ENCODE measurements around the gene FICD. TPM values are rescaled to one million over a fixed set of nuclear protein-coding genes. Genes with fewer than 3 reads are reported as not detected.

FICD gene
- polyA plus RNA-seq, 2 donors = 1.1 TPM

GRCh38 chr12:108495823-108496579 is 19.1 kb upstream of the FICD start:
- no peaks in the 10 kb centered on the region for H3K4me1 ChIP-seq (ENCODE audit: control insufficient read depth in 2 of 2, insufficient read depth in 2 of 2, low read length in 1 of 2)
- no peaks in the 10 kb centered on the region for H3K36me3 ChIP-seq (ENCODE audit: control insufficient read depth in 2 of 2, insufficient read depth in 2 of 2, low read length in 1 of 2)
- no peaks in the 10 kb centered on the region for H3K9me3 ChIP-seq (ENCODE audit: control insufficient read depth in 2 of 2, insufficient read depth in 1 of 2, low read depth in 1 of 2, low read length in 1 of 2)
- 57 to 67% methylated on average over 11 of the region's 11 CpGs for WGBS, 2 donors
- H3K27ac ChIP-seq (ENCODE audit: low read depth in 2 of 2, low read length in 1 of 2) = no peak overlapping the region
- H3K4me3 ChIP-seq (ENCODE audit: low read depth in 1 of 2, low read length in 2 of 2) = no peak overlapping the region
- peaks cover 0 to 6% of the 10 kb centered on the region in 2 donors for H3K27me3 ChIP-seq (ENCODE audit: control insufficient read depth in 1 of 2, insufficient read depth in 2 of 2, low read length in 2 of 2)

DNA sequence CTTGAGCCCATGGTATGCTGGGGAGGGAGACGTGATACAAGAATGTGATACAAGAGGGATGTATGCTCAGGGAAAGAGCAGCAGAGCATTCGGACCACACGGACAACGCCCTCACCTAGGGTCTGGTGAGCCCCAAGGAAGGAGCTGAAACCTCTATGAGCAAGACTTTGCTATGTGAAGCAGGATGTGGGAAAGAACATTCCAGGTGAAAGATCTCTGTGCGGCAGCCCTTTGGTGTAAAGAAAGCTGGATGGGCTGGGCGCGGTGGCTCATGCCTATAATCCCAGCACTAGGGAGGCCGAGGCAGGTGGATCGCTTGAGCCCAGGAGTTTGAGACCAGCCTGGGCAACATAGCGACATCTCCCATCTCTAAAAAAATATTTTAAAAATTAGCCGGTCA is 16.9 kb upstream of the FICD start:
- H3K4me3 ChIP-seq (ENCODE audit: low read depth in 1 of 2, low read length in 2 of 2) = no peak overlapping the region
- no peak overlapping the region for H3K27ac ChIP-seq (ENCODE audit: low read depth in 2 of 2, low read length in 1 of 2)
- H3K9me3 ChIP-seq (ENCODE audit: control insufficient read depth in 2 of 2, insufficient read depth in 1 of 2, low read depth in 1 of 2, low read length in 1 of 2) = peaks cover 0 to 2% of the 10 kb centered on the region in 2 donors
- H3K4me1 ChIP-seq (ENCODE audit: control insufficient read depth in 2 of 2, insufficient read depth in 2 of 2, low read length in 1 of 2) = no peaks in the 10 kb centered on the region
- H3K27me3 ChIP-seq (ENCODE audit: control insufficient read depth in 1 of 2, insufficient read depth in 2 of 2, low read length in 2 of 2) = peaks cover 0 to 6% of the 10 kb centered on the region in 2 donors
- H3K36me3 ChIP-seq (ENCODE audit: control insufficient read depth in 2 of 2, insufficient read depth in 2 of 2, low read length in 1 of 2) = no peaks in the 10 kb centered on the region
- 80 to 82% methylated on average over 11 of the region's 11 CpGs for WGBS, 2 donors

DNA sequence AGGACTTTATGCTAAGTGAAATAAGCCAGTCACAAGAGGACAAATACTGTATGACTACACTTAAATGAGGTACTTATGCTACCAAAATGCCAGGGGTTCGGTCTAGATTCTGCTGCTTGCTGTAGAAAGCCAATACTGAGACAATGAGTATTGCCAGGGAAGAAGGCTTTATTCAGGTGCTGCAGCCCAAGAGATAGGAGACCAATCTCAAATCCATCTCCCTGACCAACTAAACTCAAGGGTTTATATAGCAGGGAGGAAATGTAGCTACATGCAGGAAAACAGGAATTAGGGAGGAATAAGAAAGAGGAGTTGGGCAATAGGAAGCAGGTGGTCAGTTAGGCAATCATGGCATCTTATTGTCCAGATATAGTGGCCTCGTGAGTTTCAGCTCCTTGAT is 12.2 kb upstream of the FICD start:
- Histone ChIP-seq H3K27ac (ENCODE audit: low read depth in 2 of 2, low read length in 1 of 2) (no peak overlapping the region), H3K4me3 (ENCODE audit: low read depth in 1 of 2, low read length in 2 of 2) (no peak overlapping the region), H3K27me3 (ENCODE audit: control insufficient read depth in 1 of 2, insufficient read depth in 2 of 2, low read length in 2 of 2) (peaks cover 0 to 3% of the 10 kb centered on the region in 2 donors), H3K9me3 (ENCODE audit: control insufficient read depth in 2 of 2, insufficient read depth in 1 of 2, low read depth in 1 of 2, low read length in 1 of 2) (peaks cover 0 to 2% of the 10 kb centered on the region in 2 donors), H3K36me3 (ENCODE audit: control insufficient read depth in 2 of 2, insufficient read depth in 2 of 2, low read length in 1 of 2) (no peaks in the 10 kb centered on the region), H3K4me1 (ENCODE audit: control insufficient read depth in 2 of 2, insufficient read depth in 2 of 2, low read length in 1 of 2) (no peaks in the 10 kb centered on the region)
- 59 to 71% methylated on average over 2 of the region's 2 CpGs for WGBS, 2 donors

DNA sequence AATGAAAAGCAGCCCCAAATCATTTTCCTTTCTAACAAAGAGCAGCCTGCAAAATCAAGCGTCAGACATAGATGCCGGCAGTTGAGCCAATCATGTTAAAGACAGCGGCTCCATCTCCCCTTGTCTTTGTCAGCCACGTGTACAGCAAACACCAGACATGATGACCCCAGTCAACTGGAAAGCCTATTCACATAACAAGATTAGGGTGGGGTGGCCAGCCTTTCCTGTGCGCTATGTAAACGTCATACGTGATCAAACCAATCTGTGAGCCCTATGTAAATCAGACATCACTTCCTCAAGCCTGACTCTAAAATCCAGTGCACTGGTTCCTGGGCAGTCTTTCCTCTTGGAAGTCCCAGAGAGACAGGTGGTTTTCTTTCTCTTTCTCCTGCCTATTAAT is 9.9 kb upstream of the FICD start:
- Histone ChIP-seq H3K4me3 (ENCODE audit: low read depth in 1 of 2, low read length in 2 of 2) (no peak overlapping the region), H3K27me3 (ENCODE audit: control insufficient read depth in 1 of 2, insufficient read depth in 2 of 2, low read length in 2 of 2) (no peaks in the 10 kb centered on the region), H3K4me1 (ENCODE audit: control insufficient read depth in 2 of 2, insufficient read depth in 2 of 2, low read length in 1 of 2) (no peaks in the 10 kb centered on the region), H3K9me3 (ENCODE audit: control insufficient read depth in 2 of 2, insufficient read depth in 1 of 2, low read depth in 1 of 2, low read length in 1 of 2) (peaks cover 0 to 2% of the 10 kb centered on the region in 2 donors), H3K36me3 (ENCODE audit: control insufficient read depth in 2 of 2, insufficient read depth in 2 of 2, low read length in 1 of 2) (no peaks in the 10 kb centered on the region), H3K27ac (ENCODE audit: low read depth in 2 of 2, low read length in 1 of 2) (no peak overlapping the region)
- WGBS, 2 donors = 61 to 66% methylated on average over 7 of the region's 7 CpGs

- H3K36me3 ChIP-seq (ENCODE audit: control insufficient read depth in 2 of 2, insufficient read depth in 2 of 2, low read length in 1 of 2) = no peaks in the 10 kb centered on the region
- WGBS, 2 donors = 43 to 53% methylated on average over 3 of the region's 3 CpGs
- no peaks in the 10 kb centered on the region for H3K9me3 ChIP-seq (ENCODE audit: control insufficient read depth in 2 of 2, insufficient read depth in 1 of 2, low read depth in 1 of 2, low read length in 1 of 2)
- no peak overlapping the region for H3K27ac ChIP-seq (ENCODE audit: low read depth in 2 of 2, low read length in 1 of 2)
- H3K4me3 ChIP-seq (ENCODE audit: low read depth in 1 of 2, low read length in 2 of 2) = no peak overlapping the region
- no peaks in the 10 kb centered on the region for H3K4me1 ChIP-seq (ENCODE audit: control insufficient read depth in 2 of 2, insufficient read depth in 2 of 2, low read length in 1 of 2)
- no peaks in the 10 kb centered on the region for H3K27me3 ChIP-seq (ENCODE audit: control insufficient read depth in 1 of 2, insufficient read depth in 2 of 2, low read length in 2 of 2)
These were observed 7.0 kb upstream of the FICD start for GRCh38 chr12:108507971-108508642.

DNA sequence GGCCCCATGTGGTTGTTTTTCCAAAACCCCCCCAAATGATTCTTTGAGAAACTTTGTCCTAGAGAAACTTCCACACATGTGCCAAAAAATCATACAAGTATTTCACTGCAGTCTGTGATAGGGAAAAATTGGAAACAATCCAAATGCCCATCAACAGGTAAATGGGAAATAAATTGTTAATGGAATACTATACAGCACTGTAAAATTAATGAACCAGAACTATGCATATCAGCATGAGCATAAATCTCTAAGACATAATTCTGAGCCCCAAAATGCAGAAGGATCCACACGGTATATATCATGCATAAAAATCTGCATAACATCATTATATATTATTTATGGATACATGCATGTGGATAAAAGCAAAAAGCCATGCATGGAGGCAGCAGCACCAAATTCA is 5.3 kb upstream of the FICD start:
- 90 to 95% methylated on average over 1 of the region's 1 CpG for WGBS, 2 donors
- no peak overlapping the region for H3K27ac ChIP-seq (ENCODE audit: low read depth in 2 of 2, low read length in 1 of 2)
- H3K27me3 ChIP-seq (ENCODE audit: control insufficient read depth in 1 of 2, insufficient read depth in 2 of 2, low read length in 2 of 2) = no peaks in the 10 kb centered on the region
- H3K36me3 ChIP-seq (ENCODE audit: control insufficient read depth in 2 of 2, insufficient read depth in 2 of 2, low read length in 1 of 2) = no peaks in the 10 kb centered on the region
- H3K4me3 ChIP-seq (ENCODE audit: low read depth in 1 of 2, low read length in 2 of 2) = no peak overlapping the region
- no peaks in the 10 kb centered on the region for H3K9me3 ChIP-seq (ENCODE audit: control insufficient read depth in 2 of 2, insufficient read depth in 1 of 2, low read depth in 1 of 2, low read length in 1 of 2)
- no peaks in the 10 kb centered on the region for H3K4me1 ChIP-seq (ENCODE audit: control insufficient read depth in 2 of 2, insufficient read depth in 2 of 2, low read length in 1 of 2)

DNA sequence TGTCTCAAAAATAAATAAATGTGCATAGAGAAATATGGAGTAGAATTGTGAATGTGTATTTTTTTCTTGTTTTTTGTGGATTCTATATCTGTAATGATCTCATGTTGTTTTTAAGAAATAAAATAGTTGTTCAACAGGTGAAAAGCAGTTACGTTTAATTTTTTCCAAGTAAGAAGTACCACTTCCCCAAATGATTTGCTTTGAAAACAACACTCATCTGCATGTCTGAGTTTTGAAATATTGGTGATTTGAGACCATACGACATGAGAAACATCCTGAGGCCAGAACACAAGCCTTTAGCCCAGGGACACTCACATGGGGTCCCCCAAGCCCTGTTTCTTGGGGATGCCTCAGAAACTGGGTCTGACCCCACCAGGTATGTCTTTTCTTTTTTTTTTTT is 4.2 kb upstream of the FICD start:
- Histone ChIP-seq H3K27me3 (ENCODE audit: control insufficient read depth in 1 of 2, insufficient read depth in 2 of 2, low read length in 2 of 2) (no peaks in the 10 kb centered on the region), H3K36me3 (ENCODE audit: control insufficient read depth in 2 of 2, insufficient read depth in 2 of 2, low read length in 1 of 2) (no peaks in the 10 kb centered on the region), H3K4me3 (ENCODE audit: low read depth in 1 of 2, low read length in 2 of 2) (no peak overlapping the region), H3K27ac (ENCODE audit: low read depth in 2 of 2, low read length in 1 of 2) (no peak overlapping the region), H3K9me3 (ENCODE audit: control insufficient read depth in 2 of 2, insufficient read depth in 1 of 2, low read depth in 1 of 2, low read length in 1 of 2) (no peaks in the 10 kb centered on the region), H3K4me1 (ENCODE audit: control insufficient read depth in 2 of 2, insufficient read depth in 2 of 2, low read length in 1 of 2) (peaks cover under 1 to 3% of the 10 kb centered on the region in 2 donors)
- WGBS, 2 donors = 70 to 73% methylated on average over 2 of the region's 2 CpGs

DNA sequence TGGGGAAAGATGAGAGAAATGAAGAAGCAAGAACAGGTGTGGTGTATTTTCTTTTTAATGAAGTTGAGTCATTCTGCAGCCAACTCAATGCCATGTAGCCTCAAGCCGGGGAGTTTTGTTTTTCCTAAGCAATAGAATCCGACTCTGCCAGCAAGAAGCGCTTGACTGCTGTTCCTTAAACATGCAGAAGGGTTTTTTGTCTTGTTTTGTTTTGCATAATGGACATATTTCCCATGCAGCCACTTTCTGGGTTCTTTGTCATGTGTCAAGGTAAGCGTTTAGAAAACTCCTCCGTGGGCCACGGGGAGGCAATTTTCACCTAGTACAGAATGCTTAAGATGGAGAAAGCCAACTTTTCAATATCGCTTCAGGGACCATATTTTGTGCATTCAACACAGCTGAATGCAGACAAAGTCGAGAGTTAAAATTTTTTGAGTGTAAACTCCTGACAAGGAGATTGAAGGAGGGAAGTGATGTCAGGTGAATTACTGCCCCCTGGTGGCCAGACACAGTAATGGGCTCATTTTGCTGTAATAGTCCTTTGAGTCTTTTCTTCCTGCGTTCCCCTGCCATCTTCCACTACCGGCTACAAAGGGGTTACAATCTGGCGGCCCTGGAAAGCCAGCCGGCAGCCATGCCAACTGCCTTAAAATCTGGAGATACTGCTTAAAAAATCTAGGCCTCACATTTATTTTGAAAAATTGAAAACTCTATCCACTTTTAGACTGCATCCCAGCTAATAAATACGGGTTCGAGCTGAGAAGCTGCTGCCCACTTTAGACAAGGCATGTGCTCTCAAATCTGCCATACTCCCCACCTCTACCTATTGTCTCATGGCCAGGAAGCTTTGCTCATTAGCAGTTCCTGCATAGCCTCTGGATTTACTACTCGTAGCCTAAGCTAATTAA is 3.2 kb upstream of the FICD start:
- Histone ChIP-seq H3K9me3 (ENCODE audit: control insufficient read depth in 2 of 2, insufficient read depth in 1 of 2, low read depth in 1 of 2, low read length in 1 of 2) (no peaks in the 10 kb centered on the region), H3K27me3 (ENCODE audit: control insufficient read depth in 1 of 2, insufficient read depth in 2 of 2, low read length in 2 of 2) (no peaks in the 10 kb centered on the region), H3K4me1 (ENCODE audit: control insufficient read depth in 2 of 2, insufficient read depth in 2 of 2, low read length in 1 of 2) (peaks cover 5 to 11% of the 10 kb centered on the region in 2 donors), H3K27ac (ENCODE audit: low read depth in 2 of 2, low read length in 1 of 2) (no peak overlapping the region), H3K36me3 (ENCODE audit: control insufficient read depth in 2 of 2, insufficient read depth in 2 of 2, low read length in 1 of 2) (no peaks in the 10 kb centered on the region), H3K4me3 (ENCODE audit: low read depth in 1 of 2, low read length in 2 of 2) (no peak overlapping the region)
- 26 to 27% methylated on average over 15 of the region's 15 CpGs for WGBS, 2 donors

DNA sequence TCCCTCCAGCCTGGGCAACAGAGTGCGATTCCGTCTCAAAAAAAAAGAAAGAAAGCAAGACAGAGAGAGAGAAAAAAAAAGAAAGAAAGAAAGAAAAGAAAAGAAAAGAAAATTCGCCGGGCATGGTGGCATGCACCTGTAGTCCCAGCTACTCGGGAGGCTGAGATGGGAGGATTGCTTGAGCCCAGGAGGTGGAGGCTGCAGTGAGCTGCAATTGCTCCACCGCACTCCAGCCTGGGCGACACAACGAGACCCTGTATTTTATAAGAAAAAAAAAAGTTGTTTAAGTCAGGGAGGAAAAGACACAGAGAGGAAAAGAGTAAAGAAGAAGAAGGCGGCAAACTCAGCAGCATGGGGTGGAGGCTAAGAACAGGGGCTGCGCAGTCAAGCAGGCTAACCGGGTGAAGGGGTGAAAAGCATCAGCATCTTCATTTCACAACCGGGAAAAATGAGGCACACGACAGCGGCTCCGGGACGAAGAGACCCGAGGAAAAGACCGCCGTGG is 557 bp upstream of the FICD start:
- Histone ChIP-seq H3K4me1 (ENCODE audit: control insufficient read depth in 2 of 2, insufficient read depth in 2 of 2, low read length in 1 of 2) (peaks cover 6 to 13% of the 10 kb centered on the region in 2 donors), H3K27me3 (ENCODE audit: control insufficient read depth in 1 of 2, insufficient read depth in 2 of 2, low read length in 2 of 2) (no peaks in the 10 kb centered on the region), H3K36me3 (ENCODE audit: control insufficient read depth in 2 of 2, insufficient read depth in 2 of 2, low read length in 1 of 2) (peaks cover 5 to 13% of the 10 kb centered on the region in 2 donors), H3K9me3 (ENCODE audit: control insufficient read depth in 2 of 2, insufficient read depth in 1 of 2, low read depth in 1 of 2, low read length in 1 of 2) (no peaks in the 10 kb centered on the region), H3K4me3 (ENCODE audit: low read depth in 1 of 2, low read length in 2 of 2) (peak overlapping the region; percentile 20 to 43), H3K27ac (ENCODE audit: low read depth in 2 of 2, low read length in 1 of 2) (no peak overlapping the region)
- 28 to 29% methylated on average over 19 of the region's 19 CpGs for WGBS, 2 donors

Measured in esophagus (tissue), 2 donors.